Smooth muscle cell (in vitro differentiated cells): ENCODE data around the gene HBP1. TPM values are rescaled to one million over a fixed set of nuclear protein-coding genes. Genes with fewer than 3 reads are reported as not detected.
A peak's percentile ranks its signal among the peaks of the same experiment; 100 is the strongest.

Experiments used
- DNase-seq: peaks from one replicate; lab custom pipeline; 2025; ENCODE audit not compliant: unreplicated experiment; lab: John Stamatoyannopoulos, UW
- H2AFZ ChIP-seq: fragments of 200-600 bp; sonication (generic); 2 replicates; pipeline ENCODE4 v1.6.0; 2016; ENCODE audit warnings: antibody characterized with exemption, low read depth, mild to moderate bottlenecking
- H3F3A ChIP-seq: fragments of 200-600 bp; sonication (generic); 2 replicates; pipeline ENCODE4 v1.6.0; 2017; ENCODE audit warnings: antibody characterized with exemption, low read depth
- H3K27ac ChIP-seq: fragments of 200-600 bp; sonication (generic); 2 replicates; pipeline ENCODE4 v1.5.1; 2016; ENCODE audit warnings: low read depth, mild to moderate bottlenecking
- H3K27me3 ChIP-seq: fragments of 200-600 bp; sonication (generic); 2 replicates; pipeline ENCODE4 v1.6.1; 2016; ENCODE audit warnings: low read depth, mild to moderate bottlenecking
- H3K36me3 ChIP-seq: fragments of 200-600 bp; sonication (generic); 2 replicates; pipeline ENCODE4 v1.5.1; 2016; ENCODE audit warnings: low read depth
- H3K4me1 ChIP-seq: fragments of 200-600 bp; sonication (generic); 2 replicates; pipeline ENCODE4 v1.5.1; 2016; ENCODE audit warnings: low read depth
- H3K4me2 ChIP-seq: fragments of 200-600 bp; sonication (generic); 2 replicates; pipeline ENCODE4 v1.6.0; 2016; ENCODE audit warnings: mild to moderate bottlenecking
- H3K4me3 ChIP-seq: fragments of 200-600 bp; sonication (generic); 2 replicates; pipeline ENCODE4 v1.5.1; 2016; ENCODE audit warnings: mild to moderate bottlenecking
- H3K79me2 ChIP-seq: fragments of 200-600 bp; sonication (generic); 2 replicates; pipeline ENCODE4 v1.6.0; 2016; ENCODE audit warnings: low read depth, mild to moderate bottlenecking
- H3K9ac ChIP-seq: fragments of 200-600 bp; sonication (generic); 2 replicates; pipeline ENCODE4 v1.6.0; 2016; ENCODE audit warnings: low read depth
- H3K9me3 ChIP-seq: fragments of 200-600 bp; sonication (generic); replicated peaks from 2 replicates; pipeline ENCODE4 v1.5.1; 2016; ENCODE audit warnings: low read depth
- H4K20me1 ChIP-seq: fragments of 200-600 bp; sonication (generic); 2 replicates; pipeline ENCODE4 v1.6.0; 2016; ENCODE audit warnings: low read depth
- CTCF ChIP-seq: fragments of 200-600 bp; sonication (generic); IDR thresholded peaks from 2 replicates; pipeline ENCODE4 v1.5.1; 2017; ENCODE audit warnings: borderline replicate concordance, mild to moderate bottlenecking, antibody characterized with exemption; ENCODE audit not compliant: insufficient read depth, poor library complexity, severe bottlenecking
- WGBS: methylation state at CpG from one replicate; pipeline ENCODE4 v1.1.7; 2016; ENCODE audit warnings: low lambda C conversion rate; 5-methylcytosine and 5-hydroxymethylcytosine counted together
- polyA plus RNA-seq: library from polyadenylated mRNA; unstranded; fragments of >200 nt; fragmentation: Nextera tagmentation; extraction: Ambion mirVana; gene quantifications from 2 replicates; pipeline ENCODE4 v1.2.1, GENCODE V29; 2016
- total RNA-seq: library from RNA; depleted of rRNA; stranded (reverse); fragments of >200 nt; gene quantifications from 2 replicates; pipeline ENCODE4 v1.2.3, GENCODE V29; 2014

The HBP1 gene
- total and polyA plus RNA-seq, 2 experiments from 2014 or later = 57.9 to 102 TPM

DNA sequence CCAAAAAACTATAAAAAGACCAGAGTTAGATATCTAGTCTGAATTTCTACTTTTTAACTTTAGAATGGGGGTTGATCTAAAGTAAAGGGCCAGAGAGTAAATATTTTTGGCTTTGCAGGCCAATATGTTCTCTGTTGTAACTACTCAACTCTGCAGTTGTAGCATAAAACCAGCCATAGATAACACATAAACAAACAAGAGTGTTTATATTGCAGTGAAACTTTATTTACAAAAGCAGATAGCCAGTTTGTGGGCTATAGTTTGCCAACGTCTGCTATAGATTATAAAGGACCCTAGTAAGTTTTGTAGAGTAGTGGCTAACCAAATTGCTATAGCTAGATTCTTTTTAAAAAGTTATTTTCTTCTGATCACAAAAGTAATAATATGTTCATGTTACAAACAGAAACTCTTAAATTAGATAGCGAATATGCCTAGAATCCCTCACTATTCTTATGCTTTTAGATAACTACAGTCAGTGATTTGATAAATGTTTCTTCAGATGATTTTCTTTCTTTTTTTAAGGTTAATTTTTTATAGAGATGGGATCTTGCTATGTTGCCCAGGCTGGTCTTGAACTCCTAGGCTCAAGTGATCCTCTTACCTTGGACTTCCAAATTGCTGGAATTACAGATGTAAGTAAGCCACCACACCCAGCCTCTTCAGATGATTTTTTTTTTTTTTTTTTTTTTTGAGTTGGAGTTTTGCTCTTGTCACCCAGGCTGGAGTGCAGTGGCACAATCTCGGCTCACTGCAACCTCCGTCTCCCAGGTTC, 23.6 kb upstream of the HBP1 start:
- H3K4me1 ChIP-seq = no peaks in the 10 kb centered on the region
- H3K4me2 ChIP-seq = no peak overlapping the region
- no peaks in the 10 kb centered on the region for H3F3A ChIP-seq
- H3K36me3 ChIP-seq = no peaks in the 10 kb centered on the region
- no peak overlapping the region for H3K27ac ChIP-seq
- H3K4me3 ChIP-seq = no peak overlapping the region
- no peak overlapping the region for H3K9ac ChIP-seq
- H3K9me3 ChIP-seq = no peaks in the 10 kb centered on the region
- H3K79me2 ChIP-seq = no peaks in the 10 kb centered on the region
- no peaks in the 10 kb centered on the region for H4K20me1 ChIP-seq
- no peak for TF ChIP-seq CTCF
- no peak overlapping the region for H2AFZ ChIP-seq
- DNase-seq = no peak
- H3K27me3 ChIP-seq = no peaks in the 10 kb centered on the region
- WGBS = 74% methylated on average over 4 of the region's 4 CpGs

GRCh38 chr7:107147464-107148393, 21.1 kb upstream of the HBP1 start:
- no peak for DNase-seq
- H3K4me3 ChIP-seq = peak overlapping the region; percentile 32

GRCh38 chr7:107148721-107149120, 20.1 kb upstream of the HBP1 start:
- Histone ChIP-seq H3K4me2 (no peak overlapping the region), H3F3A (no peaks in the 10 kb centered on the region), H3K4me3 (no peak overlapping the region), H3K9ac (no peak overlapping the region), H3K9me3 (no peaks in the 10 kb centered on the region), H2AFZ (no peak overlapping the region), H4K20me1 (no peaks in the 10 kb centered on the region), H3K79me2 (no peaks in the 10 kb centered on the region), H3K4me1 (no peaks in the 10 kb centered on the region), H3K27me3 (no peaks in the 10 kb centered on the region), H3K27ac (no peak overlapping the region), H3K36me3 (no peaks in the 10 kb centered on the region)
- DNase-seq = no peak
- TF ChIP-seq CTCF = no peak
- WGBS = 91% methylated on average over 2 of the region's 2 CpGs

More at GRCh38 chr7:107147464-107148393, 21.1 kb upstream of the HBP1 start:
- no peaks in the 10 kb centered on the region for H3K27me3 ChIP-seq
- WGBS = 35% methylated on average over 3 of the region's 3 CpGs
- peak; percentile 58 for TF ChIP-seq CTCF
- H3K27ac ChIP-seq = no peak overlapping the region
- no peaks in the 10 kb centered on the region for H3F3A ChIP-seq
- H3K36me3 ChIP-seq = no peaks in the 10 kb centered on the region
- no peaks in the 10 kb centered on the region for H3K9me3 ChIP-seq
- H3K9ac ChIP-seq = no peak overlapping the region
- H2AFZ ChIP-seq = peak overlapping the region; percentile 80
- no peaks in the 10 kb centered on the region for H3K79me2 ChIP-seq
- H3K4me1 ChIP-seq = no peaks in the 10 kb centered on the region
- H4K20me1 ChIP-seq = no peaks in the 10 kb centered on the region
- peak overlapping the region; percentile 80 for H3K4me2 ChIP-seq
